MM.1S (cell line): Measurements from ENCODE around the gene GALNT7.

Experiments
- DNase-seq: peaks from one replicate; pipeline ENCODE4 v3.0.0-alpha.2; 2015
- H2AFZ ChIP-seq: fragments of 300-600 bp; sonication (generic); 2 replicates; pipeline ENCODE4 v1.6.0; 2016; ENCODE audit warnings: antibody characterized with exemption, low read length
- H3F3A ChIP-seq: fragments of 300-600 bp; sonication (generic); 2 replicates; pipeline ENCODE4 v1.6.1; 2016; ENCODE audit warnings: mild to moderate bottlenecking, antibody characterized with exemption, low read length, moderate library complexity, mixed read lengths; ENCODE audit not compliant: insufficient read depth
- H3K27ac ChIP-seq: fragments of 300-600 bp; sonication (generic); 2 replicates; pipeline ENCODE4 v1.5.1; 2016; ENCODE audit warnings: mild to moderate bottlenecking, low read length
- H3K27me3 ChIP-seq: fragments of 300-600 bp; sonication (generic); replicated peaks from 2 replicates; pipeline ENCODE4 v1.6.0; 2016; ENCODE audit warnings: low read length; ENCODE audit not compliant: insufficient read depth
- H3K36me3 ChIP-seq: fragments of 300-600 bp; sonication (generic); replicated peaks from 2 replicates; pipeline ENCODE4 v1.6.1; 2016; ENCODE audit warnings: mild to moderate bottlenecking, low read length, mixed read lengths; ENCODE audit not compliant: insufficient read depth
- H3K4me1 ChIP-seq: fragments of 300-600 bp; sonication (generic); 2 replicates; pipeline ENCODE4 v1.6.1; 2016; ENCODE audit warnings: low read length, mixed read lengths
- H3K4me2 ChIP-seq: fragments of 300-600 bp; sonication (generic); 2 replicates; pipeline ENCODE4 v1.6.0; 2016; ENCODE audit warnings: low read depth, low read length
- H3K4me3 ChIP-seq: fragments of 300-600 bp; sonication (generic); 2 replicates; pipeline ENCODE4 v1.5.1; 2016; ENCODE audit warnings: low read length, mixed read lengths
- H3K79me2 ChIP-seq: fragments of 300-600 bp; sonication (generic); 2 replicates; pipeline ENCODE4 v1.6.1; 2016; ENCODE audit warnings: mixed run types, low read length, mixed read lengths
- H3K9ac ChIP-seq: fragments of 300-600 bp; sonication (generic); 2 replicates; pipeline ENCODE4 v1.6.1; 2016; ENCODE audit warnings: low read length, mixed read lengths
- H3K9me2 ChIP-seq: fragments of 300-600 bp; sonication (generic); replicated peaks from 2 replicates; pipeline ENCODE4 v1.6.1; 2016; ENCODE audit warnings: mild to moderate bottlenecking, low read length, mixed read lengths; ENCODE audit not compliant: insufficient read depth
- H3K9me3 ChIP-seq: fragments of 300-600 bp; sonication (generic); replicated peaks from 2 replicates; pipeline ENCODE4 v1.6.1; 2016; ENCODE audit warnings: mild to moderate bottlenecking, low read length, mixed read lengths; ENCODE audit not compliant: insufficient read depth
- H4K20me1 ChIP-seq: fragments of 300-600 bp; sonication (generic); 2 replicates; pipeline ENCODE4 v1.6.1; 2016; ENCODE audit warnings: mild to moderate bottlenecking, low read length, moderate library complexity, mixed read lengths; ENCODE audit not compliant: insufficient read depth
- EZH2 ChIP-seq: fragments of 300-600 bp; sonication (generic); optimal IDR thresholded peaks from 2 replicates; pipeline ENCODE3; 2017; ENCODE audit warnings: low read depth, mild to moderate bottlenecking, antibody characterized with exemption, low read length, mixed read lengths
- EZH2phosphoT487 ChIP-seq: fragments of 300-600 bp; sonication (generic); IDR thresholded peaks from 2 replicates; pipeline ENCODE4 v1.6.1; 2018; ENCODE audit warnings: antibody characterized with exemption, low read length
- TF ChIP-seq, protein P1 (sequence below): fragments of 300-600 bp; sonication (generic); IDR thresholded peaks from 2 replicates; pipeline ENCODE4 v1.5.1; 2016; ENCODE audit warnings: antibody characterized with exemption, low read length, mixed read lengths

The GALNT7 gene

DNA sequence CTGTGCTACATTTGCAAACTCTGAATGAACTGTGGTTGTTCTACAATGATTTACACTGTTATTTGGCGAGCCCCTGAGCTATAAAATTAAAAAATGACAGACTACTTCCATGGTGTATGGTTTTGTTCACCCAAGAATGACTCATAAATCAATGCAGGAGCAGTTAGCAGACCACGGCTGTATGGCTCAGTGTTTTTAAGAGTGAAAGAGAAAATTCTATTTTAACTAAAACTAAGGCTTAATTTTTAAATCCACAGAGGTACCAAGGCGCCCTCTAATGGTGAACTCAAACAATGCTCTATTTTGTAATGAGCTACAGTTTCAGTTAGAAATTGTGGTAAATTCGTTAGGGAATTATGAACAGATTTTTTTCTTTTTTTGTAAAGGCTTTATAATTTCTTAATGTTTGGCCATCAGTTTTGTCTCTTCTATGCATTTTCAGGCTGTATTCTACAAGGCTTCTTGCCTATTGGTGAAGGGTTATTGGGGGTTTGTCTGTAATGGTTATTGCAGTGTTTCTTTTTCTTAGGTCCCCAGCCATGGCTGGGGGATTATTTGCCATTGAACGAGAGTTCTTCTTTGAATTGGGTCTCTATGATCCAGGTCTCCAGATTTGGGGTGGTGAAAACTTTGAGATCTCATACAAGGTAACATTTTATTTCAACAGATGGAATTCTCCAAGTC lies 133.0 kb downstream of the GALNT7 start:
- H3F3A ChIP-seq, result no peaks in the 10 kb centered on the region
- H3K79me2 ChIP-seq, result no peaks in the 10 kb centered on the region
- peak overlapping the region; percentile 16; the same call in 1 of the 2 replicates for H2AFZ ChIP-seq
- H3K9me2 ChIP-seq, result no peaks in the 10 kb centered on the region
- H3K9me3 ChIP-seq, result no peaks in the 10 kb centered on the region
- H3K9ac ChIP-seq, result no peak overlapping the region
- DNase-seq, result peak; percentile 55
- no peak overlapping the region for H3K4me3 ChIP-seq
- H3K4me1 ChIP-seq, result no peaks in the 10 kb centered on the region
- H3K27me3 ChIP-seq, result no peaks in the 10 kb centered on the region
- no peak overlapping the region for H3K4me2 ChIP-seq
- no peak overlapping the region for H3K27ac ChIP-seq
- TF ChIP-seq, protein P1, sequence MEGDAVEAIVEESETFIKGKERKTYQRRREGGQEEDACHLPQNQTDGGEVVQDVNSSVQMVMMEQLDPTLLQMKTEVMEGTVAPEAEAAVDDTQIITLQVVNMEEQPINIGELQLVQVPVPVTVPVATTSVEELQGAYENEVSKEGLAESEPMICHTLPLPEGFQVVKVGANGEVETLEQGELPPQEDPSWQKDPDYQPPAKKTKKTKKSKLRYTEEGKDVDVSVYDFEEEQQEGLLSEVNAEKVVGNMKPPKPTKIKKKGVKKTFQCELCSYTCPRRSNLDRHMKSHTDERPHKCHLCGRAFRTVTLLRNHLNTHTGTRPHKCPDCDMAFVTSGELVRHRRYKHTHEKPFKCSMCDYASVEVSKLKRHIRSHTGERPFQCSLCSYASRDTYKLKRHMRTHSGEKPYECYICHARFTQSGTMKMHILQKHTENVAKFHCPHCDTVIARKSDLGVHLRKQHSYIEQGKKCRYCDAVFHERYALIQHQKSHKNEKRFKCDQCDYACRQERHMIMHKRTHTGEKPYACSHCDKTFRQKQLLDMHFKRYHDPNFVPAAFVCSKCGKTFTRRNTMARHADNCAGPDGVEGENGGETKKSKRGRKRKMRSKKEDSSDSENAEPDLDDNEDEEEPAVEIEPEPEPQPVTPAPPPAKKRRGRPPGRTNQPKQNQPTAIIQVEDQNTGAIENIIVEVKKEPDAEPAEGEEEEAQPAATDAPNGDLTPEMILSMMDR, result peak; percentile 77
- TF ChIP-seq EZH2, result no peak
- H3K36me3 ChIP-seq, result no peaks in the 10 kb centered on the region
- H4K20me1 ChIP-seq, result no peaks in the 10 kb centered on the region

DNA sequence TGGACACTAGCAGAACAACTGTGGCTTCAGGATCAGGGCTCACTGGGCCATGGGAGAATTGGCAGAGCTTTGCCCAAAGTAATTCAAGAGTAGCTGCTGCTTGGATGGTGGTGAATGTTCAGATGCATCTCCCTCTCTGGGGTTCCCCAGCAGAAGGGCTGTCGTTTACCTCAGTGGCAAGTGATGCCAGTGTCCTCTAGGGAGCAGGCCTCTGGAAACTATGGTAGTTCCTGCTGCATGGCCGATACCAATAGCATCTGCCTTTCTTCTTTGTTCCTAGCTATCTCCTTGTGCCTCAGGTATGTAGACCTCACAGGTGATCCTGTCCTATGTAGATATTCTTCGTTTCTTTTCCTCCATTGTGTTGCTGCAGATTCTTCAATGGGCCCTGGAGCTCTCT lies 139.2 kb downstream of the GALNT7 start:
- TF ChIP-seq, protein P1, result no peak
- Histone ChIP-seq H2AFZ (no peak overlapping the region), H3K4me1 (no peaks in the 10 kb centered on the region), H3K36me3 (no peaks in the 10 kb centered on the region), H3K9me3 (no peaks in the 10 kb centered on the region), H3K9me2 (no peaks in the 10 kb centered on the region), H3F3A (no peaks in the 10 kb centered on the region), H3K4me2 (no peak overlapping the region), H3K9ac (no peak overlapping the region), H3K27me3 (no peaks in the 10 kb centered on the region), H3K27ac (no peak overlapping the region), H4K20me1 (no peaks in the 10 kb centered on the region), H3K79me2 (no peaks in the 10 kb centered on the region), H3K4me3 (no peak overlapping the region)
- DNase-seq, result no peak

GRCh38 chr4:173311368-173311767 lies 142.8 kb downstream of the GALNT7 start:
- no peak overlapping the region for H3K4me2 ChIP-seq
- DNase-seq, result no peak
- H3K4me1 ChIP-seq, result no peaks in the 10 kb centered on the region

DNA sequence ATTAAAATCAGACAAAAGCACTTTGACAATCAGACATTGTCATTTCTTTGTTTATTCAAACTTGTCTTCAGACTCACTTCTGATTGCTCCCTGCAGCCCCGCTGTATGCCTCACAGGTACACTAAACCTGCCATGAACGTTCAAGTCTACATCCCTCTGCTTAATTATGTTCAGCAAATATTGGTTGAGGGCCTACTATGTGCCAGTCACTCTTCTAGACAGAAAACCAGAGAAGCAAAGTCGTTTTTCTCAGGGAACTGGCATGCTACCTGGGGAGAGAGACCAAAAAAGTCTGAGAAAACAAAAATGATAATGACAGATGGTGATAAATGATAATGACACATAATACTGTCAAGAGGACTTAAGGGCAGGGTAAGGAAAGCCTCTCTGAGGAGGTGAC lies 146.1 kb downstream of the GALNT7 start:
- Histone ChIP-seq H3K4me3 (no peak overlapping the region), H3K36me3 (no peaks in the 10 kb centered on the region), H3K27ac (no peak overlapping the region), H3K9me3 (no peaks in the 10 kb centered on the region), H3K9me2 (no peaks in the 10 kb centered on the region), H3K27me3 (no peaks in the 10 kb centered on the region), H4K20me1 (no peaks in the 10 kb centered on the region), H2AFZ (no peak overlapping the region), H3K4me1 (peaks cover 14% of the 10 kb centered on the region), H3F3A (no peaks in the 10 kb centered on the region), H3K9ac (no peak overlapping the region), H3K79me2 (no peaks in the 10 kb centered on the region), H3K4me2 (no peak overlapping the region)
- no peak for DNase-seq
- TF ChIP-seq EZH2 (no peak), EZH2phosphoT487 (no peak)
- TF ChIP-seq, protein P1, result no peak

More at GRCh38 chr4:173311368-173311767, 142.8 kb downstream of the GALNT7 start:
- H3K9ac ChIP-seq, result no peak overlapping the region
- H3K9me2 ChIP-seq, result no peaks in the 10 kb centered on the region
- H3K9me3 ChIP-seq, result no peaks in the 10 kb centered on the region
- H3K36me3 ChIP-seq, result no peaks in the 10 kb centered on the region
- H2AFZ ChIP-seq, result no peak overlapping the region
- H3K4me3 ChIP-seq, result no peak overlapping the region
- TF ChIP-seq EZH2phosphoT487, result no peak
- no peak for TF ChIP-seq EZH2
- H3F3A ChIP-seq, result no peaks in the 10 kb centered on the region
- H3K27ac ChIP-seq, result no peak overlapping the region
- H4K20me1 ChIP-seq, result no peaks in the 10 kb centered on the region
- H3K79me2 ChIP-seq, result no peaks in the 10 kb centered on the region
- no peaks in the 10 kb centered on the region for H3K27me3 ChIP-seq
